Adipose tissue (tissue), 3 donors: ENCODE measurements around the gene PANX3. TPM values are rescaled to one million over a fixed set of nuclear protein-coding genes. Genes with fewer than 3 reads are reported as not detected.
"Not testable (repeated sequence)": the region's sequence is repeated elsewhere in the genome, so short reads cannot be mapped to it uniquely, and the experiment has no call there.

Source experiments
- H3K27ac ChIP-seq: one replicate; pipeline ENCODE4 v1.5.1; 2013; ENCODE audit warnings: low read depth, low read length
- WGBS, 3 donors: extraction: QIAGEN DNeasy Blood & Tissue Kit; methylation state at CpG; one replicate each; pipeline ENCODE4 v1.1.7; 2013; 5-methylcytosine and 5-hydroxymethylcytosine counted together
- polyA plus RNA-seq, 3 donors: library from polyadenylated mRNA; stranded (reverse); fragments of 200-250 nt; gene quantifications; one replicate each; pipeline ENCODE4 v1.2.3, GENCODE V29; 2013
- donor health status: healthy with polysubstance abuse.
- donor health status: Bipolar disorder and iron deficiency.
- donor health status: healthy.

PANX3 gene
- polyA plus RNA-seq = not detected

DNA sequence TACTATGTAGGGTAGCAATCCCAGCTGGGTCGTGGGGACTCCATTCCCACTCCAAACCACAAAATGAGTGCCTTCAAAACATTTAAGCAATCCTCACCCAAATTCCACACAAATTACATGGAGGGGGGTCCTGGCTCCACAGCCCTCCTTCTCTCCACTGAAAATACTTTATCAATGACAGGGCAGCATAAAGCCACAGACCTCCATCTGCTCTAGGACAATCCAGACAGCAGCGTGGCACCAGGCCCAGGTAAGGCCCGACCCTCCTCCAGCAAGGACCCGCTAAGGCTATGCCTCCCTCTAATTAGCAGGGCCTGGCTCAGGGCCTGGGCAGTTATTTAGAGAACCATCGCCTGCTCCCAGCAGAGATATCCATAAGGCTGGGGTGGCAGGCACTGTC, at the start of gene PANX3:
TSS of gene PANX3 (plus strand) at position 365 of the 400 bp plus-strand sequence. CDS start 129 bp downstream, outside the sequence.
- no peak within 1 kb of the TSS for H3K27ac ChIP-seq
- 65 to 86% (median 81%) methylated on average over 5 of the region's 5 CpGs for WGBS, 3 donors

- WGBS, 3 donors = 40 to 70% (median 54%) methylated on average over 4 of the region's 4 CpGs
- no peak within 1 kb of the TSS for H3K27ac ChIP-seq
These were observed 41.5 kb upstream of the PANX3 start, which contains the start of gene OR8A1 for GRCh38 chr11:124569697-124570096. OR8A1 (plus strand) TSS chr11:124569997; CDS start chr11:124570120, 123 bp downstream.

GRCh38 chr11:124570160-124570559, 41.1 kb upstream of the PANX3 start:
- 71 to 85% (median 78%) methylated on average over 7 of the region's 7 CpGs for WGBS, 3 donors

GRCh38 chr11:124577716-124578427, 33.4 kb upstream of the PANX3 start:
- 68 to 73% (median 69%) methylated on average over 6 of the region's 6 CpGs for WGBS, 3 donors
- H3K27ac ChIP-seq = no peak overlapping the region

More at GRCh38 chr11:124570160-124570559, 41.1 kb upstream of the PANX3 start:
- no peak overlapping the region for H3K27ac ChIP-seq

DNA sequence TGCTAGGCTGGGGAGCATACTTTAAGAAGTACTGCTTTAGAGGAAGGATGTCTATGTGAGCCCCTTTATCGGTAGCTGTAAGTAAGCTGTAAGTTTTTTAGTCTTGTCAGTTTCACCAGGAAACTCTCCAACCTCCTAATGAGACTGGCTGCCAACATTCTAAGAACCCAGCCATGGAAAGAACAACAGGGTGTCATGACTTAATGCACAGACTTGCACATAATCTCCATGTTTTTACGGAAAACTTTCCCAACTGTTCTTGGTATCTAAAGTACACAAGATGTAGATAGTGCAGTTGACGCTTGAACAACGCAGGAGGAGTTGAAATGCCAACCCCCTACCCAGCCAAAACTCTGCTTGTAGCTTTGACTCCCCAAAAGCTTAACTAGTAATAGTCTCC, 32.5 kb upstream of the PANX3 start:
- no peak overlapping the region for H3K27ac ChIP-seq
- WGBS, 3 donors = 36 to 82% (median 82%) methylated on average over 4 of the region's 4 CpGs

GRCh38 chr11:124581817-124582216, 29.4 kb upstream of the PANX3 start:
- WGBS, 3 donors = 63 to 85% (median 83%) methylated on average over 6 of the region's 6 CpGs
- no peak overlapping the region for H3K27ac ChIP-seq

DNA sequence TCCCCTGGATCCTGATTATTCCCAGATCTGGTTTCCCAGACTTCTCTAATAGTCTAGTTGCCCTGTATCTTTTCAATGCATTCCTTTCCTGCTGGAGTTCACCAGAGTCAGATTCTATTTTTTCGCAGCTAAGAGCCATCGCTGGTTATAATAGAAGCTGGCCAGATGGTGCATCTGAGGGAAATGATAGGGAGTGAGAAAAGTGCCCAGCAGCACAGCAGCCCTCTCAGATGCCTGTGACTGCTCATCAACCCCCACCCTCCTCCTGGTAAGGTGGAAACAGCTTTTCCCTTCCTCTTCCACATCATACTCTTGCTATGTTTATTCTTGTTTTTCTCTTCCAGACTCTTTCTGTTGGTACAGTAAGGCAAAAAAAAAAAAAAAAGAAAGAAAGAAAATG, 28.7 kb upstream of the PANX3 start:
- no peak overlapping the region for H3K27ac ChIP-seq
- 80 to 86% (median 86%) methylated on average over 2 of the region's 2 CpGs for WGBS, 3 donors

- WGBS, 3 donors = 47 to 86% (median 77%) methylated on average over 8 of the region's 8 CpGs
- H3K27ac ChIP-seq = no peak overlapping the region
These were observed 27.4 kb upstream of the PANX3 start for GRCh38 chr11:124583781-124584180.

DNA sequence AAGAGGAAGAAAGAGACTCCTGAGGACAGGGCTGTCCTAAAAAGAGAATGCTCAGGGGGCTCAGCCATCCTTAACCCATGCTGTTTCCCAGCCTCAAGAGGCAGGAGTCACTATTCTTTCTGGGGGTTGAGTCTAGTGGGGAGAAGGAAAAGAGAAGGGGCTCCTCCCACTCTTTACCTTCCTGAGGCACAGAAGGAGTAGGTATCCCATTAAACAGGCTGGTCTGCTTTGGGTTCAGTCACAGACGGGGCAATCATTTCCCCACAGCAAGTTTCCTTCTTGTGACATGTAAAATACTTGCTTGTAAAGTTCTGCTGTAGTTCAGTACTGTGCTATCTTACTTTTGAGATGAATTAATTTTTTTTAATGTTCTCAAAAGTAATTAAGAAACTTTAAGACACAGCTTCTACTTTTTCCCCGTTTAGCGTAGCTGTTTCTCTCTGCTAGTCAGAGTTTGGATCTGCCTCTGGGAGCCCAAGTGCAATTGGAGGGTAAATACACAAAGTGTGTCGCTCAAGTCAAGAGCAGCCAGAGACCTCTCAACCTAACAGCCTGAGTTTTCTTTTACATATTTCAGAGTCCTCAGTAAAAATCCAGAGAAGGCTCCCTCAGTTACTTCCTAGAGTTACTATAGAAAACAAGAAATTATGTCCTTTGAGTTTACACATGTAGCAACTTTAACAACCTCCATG, 26.4 kb upstream of the PANX3 start:
- 61 to 77% (median 73%) methylated on average over 4 of the region's 4 CpGs for WGBS, 3 donors
- no peak overlapping the region for H3K27ac ChIP-seq

GRCh38 chr11:124586238-124586860, 24.9 kb upstream of the PANX3 start:
- 32 to 49% (median 46%) methylated on average over 3 of the region's 3 CpGs for WGBS, 3 donors

GRCh38 chr11:124591430-124591829, 19.8 kb upstream of the PANX3 start:
- 63 to 87% (median 86%) methylated on average over 2 of the region's 2 CpGs for WGBS, 3 donors
- no peak overlapping the region for H3K27ac ChIP-seq

More at GRCh38 chr11:124586238-124586860, 24.9 kb upstream of the PANX3 start:
- no peak overlapping the region for H3K27ac ChIP-seq

DNA sequence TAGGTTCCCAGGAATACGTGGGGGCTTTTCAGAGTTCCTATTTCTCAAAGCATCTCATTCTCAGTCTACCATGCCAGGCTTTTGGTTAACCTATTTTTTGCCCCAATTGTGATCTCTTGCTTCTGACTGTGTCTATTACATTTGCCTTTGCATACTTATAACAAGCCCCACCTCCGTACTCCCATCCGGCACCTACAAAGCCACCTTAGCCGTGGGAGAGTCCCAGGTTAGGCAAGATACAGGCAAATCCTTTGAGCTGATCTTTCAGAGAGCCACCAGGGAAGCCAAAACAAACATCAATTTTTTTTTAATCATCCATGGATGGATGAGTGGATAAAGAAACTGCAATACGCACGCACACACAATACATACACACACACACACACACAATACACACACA, 18.6 kb upstream of the PANX3 start:
- 76 to 87% (median 85%) methylated on average over 6 of the region's 6 CpGs for WGBS, 3 donors
- no peak overlapping the region for H3K27ac ChIP-seq

DNA sequence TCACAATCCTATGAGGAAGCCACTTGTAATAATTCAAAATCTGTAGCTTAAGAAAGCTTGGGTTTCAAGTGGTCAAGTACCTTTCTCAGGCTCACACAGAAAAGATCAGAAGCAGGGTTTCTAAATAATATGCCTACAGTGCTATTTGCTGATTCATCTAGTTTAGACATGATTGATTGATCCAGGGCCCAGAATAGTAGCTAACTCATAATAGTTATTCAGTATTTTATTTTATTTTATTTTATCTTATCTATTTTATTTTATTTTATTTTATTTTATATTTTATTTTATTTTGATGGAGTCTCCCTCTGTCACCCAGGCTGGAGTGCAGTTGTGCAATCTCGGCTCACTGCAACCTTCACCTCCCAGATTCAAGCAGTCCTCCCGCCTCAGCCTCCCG, 15.9 kb upstream of the PANX3 start:
- 91 to 93% (median 91%) methylated on average over 3 of the region's 3 CpGs for WGBS, 3 donors
- no peak overlapping the region for H3K27ac ChIP-seq

- no peak overlapping the region for H3K27ac ChIP-seq
These were observed 13.6 kb upstream of the PANX3 start for GRCh38 chr11:124597626-124598025.

- WGBS, 3 donors = 58 to 67% (median 62%) methylated on average over 5 of the region's 5 CpGs
- no peak overlapping the region for H3K27ac ChIP-seq
These were observed 10.5 kb upstream of the PANX3 start for GRCh38 chr11:124600621-124601320.

GRCh38 chr11:124602193-124602592, 9.0 kb upstream of the PANX3 start:
- H3K27ac ChIP-seq = no peak overlapping the region
- WGBS, 3 donors = 65 to 87% (median 85%) methylated on average over 3 of the region's 3 CpGs

GRCh38 chr11:124602723-124603122, 8.5 kb upstream of the PANX3 start:
- H3K27ac ChIP-seq = not testable (repeated sequence)
- 75 to 82% (median 81%) methylated on average over 3 of the region's 3 CpGs for WGBS, 3 donors

DNA sequence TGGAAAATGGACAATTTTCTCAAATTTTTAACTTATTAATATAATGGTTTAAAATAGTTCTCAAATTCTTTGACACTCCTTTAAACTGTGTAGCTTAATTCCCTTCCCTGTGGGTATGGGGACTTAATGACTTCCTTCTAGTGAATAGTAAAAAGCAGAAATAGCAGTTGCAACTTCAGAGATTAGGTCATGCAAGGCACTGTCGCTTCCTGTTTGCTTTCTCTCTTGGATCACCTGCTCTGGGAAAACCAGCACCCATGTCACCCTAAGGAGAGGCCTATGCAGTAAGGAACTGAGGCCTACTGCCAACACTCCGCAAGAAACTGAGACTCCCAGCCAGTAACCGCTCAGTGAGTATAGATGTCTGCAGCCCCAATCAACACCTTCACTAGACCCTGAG, 5.5 kb upstream of the PANX3 start:
- 65 to 77% (median 71%) methylated on average over 3 of the region's 3 CpGs for WGBS, 3 donors
- H3K27ac ChIP-seq = no peak overlapping the region

DNA sequence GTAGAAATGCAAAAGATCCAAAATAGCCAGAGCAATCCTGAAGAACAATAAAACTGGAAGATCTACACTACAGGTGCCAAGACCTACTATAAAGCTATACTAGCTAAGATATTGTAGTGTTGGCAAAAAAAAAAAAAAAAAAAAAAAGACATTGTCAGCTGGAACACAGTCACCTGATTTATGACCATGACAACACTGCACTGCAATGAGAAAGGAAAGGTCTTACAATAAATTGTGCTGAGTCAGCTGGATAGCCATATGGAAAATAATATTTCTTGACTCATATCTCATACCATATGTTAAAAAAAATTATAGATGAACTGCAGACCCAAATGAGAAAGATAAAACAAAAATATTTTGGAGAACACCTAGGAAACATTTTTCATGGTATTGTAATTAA, 3.1 kb upstream of the PANX3 start:
- H3K27ac ChIP-seq = no peak overlapping the region
